ENCODE measurements around the gene MEG3. TPM values are rescaled to one million over a fixed set of nuclear protein-coding genes. Genes with fewer than 3 reads are reported as not detected.

The MEG3 gene
- total RNA-seq, 4 donors from 2014 or later, result 8.2 to 18.2 (median 10.0) TPM

- intact Hi-C loops (cut with DNase I; ENCODE audit: low total_unique reads), result no loop called here
- DNase-seq (ENCODE audit: low spot score in 2 of 2), result no peak
- no peak overlapping the region for H3K4me3 ChIP-seq (ENCODE audit: low read depth, poor library complexity, severe bottlenecking)
- TF ChIP-seq POLR2A (IDR thresholded peaks at IDR 0.05), result no peak
- no peak for TF ChIP-seq CTCF (IDR thresholded peaks at IDR 0.05)
- WGBS, 2 donors, result 81 to 84% methylated on average over 8 of the region's 8 CpGs
Observed at GRCh38 chr14:100879782-100880181, 53.9 kb downstream of the MEG3 start.

GRCh38 chr14:100880271-100881101, 54.6 kb downstream of the MEG3 start:
- TF ChIP-seq POLR2A (IDR thresholded peaks at IDR 0.05), result no peak
- TF ChIP-seq CTCF (IDR thresholded peaks at IDR 0.05), result no peak
- H3K4me3 ChIP-seq (ENCODE audit: low read depth, poor library complexity, severe bottlenecking), result no peak overlapping the region
- intact Hi-C loops (cut with DNase I; ENCODE audit: low total_unique reads), result no loop called here
- WGBS, 2 donors, result 89 to 93% methylated on average over 27 to 32 of the region's 34 CpGs
- DNase-seq (ENCODE audit: low spot score in 2 of 2), result no peak

- 95% methylated on average over 38 of the region's 38 CpGs for WGBS, 2 donors
- DNase-seq (ENCODE audit: low spot score in 2 of 2), result no peak
- H3K4me3 ChIP-seq (ENCODE audit: low read depth, poor library complexity, severe bottlenecking), result no peak overlapping the region
- no peak for TF ChIP-seq POLR2A (IDR thresholded peaks at IDR 0.05)
- TF ChIP-seq CTCF (IDR thresholded peaks at IDR 0.05), result no peak
- intact Hi-C loops (cut with DNase I; ENCODE audit: low total_unique reads), result no loop called here
Observed at GRCh38 chr14:100881211-100882025, 55.5 kb downstream of the MEG3 start.

GRCh38 chr14:100882026-100882967, 56.4 kb downstream of the MEG3 start:
- 94 to 96% methylated on average over 49 of the region's 49 CpGs for WGBS, 2 donors
- intact Hi-C loops (cut with DNase I; ENCODE audit: low total_unique reads), result no loop called here
- no peak overlapping the region for H3K4me3 ChIP-seq (ENCODE audit: low read depth, poor library complexity, severe bottlenecking)
- TF ChIP-seq POLR2A (IDR thresholded peaks at IDR 0.05) (no peak), CTCF (IDR thresholded peaks at IDR 0.05) (no peak)
- no peak for DNase-seq (ENCODE audit: low spot score in 2 of 2)

GRCh38 chr14:100882991-100883788, 57.3 kb downstream of the MEG3 start:
- TF ChIP-seq CTCF (IDR thresholded peaks at IDR 0.05) (no peak), POLR2A (IDR thresholded peaks at IDR 0.05) (no peak)
- 92 to 95% methylated on average over 46 of the region's 46 CpGs for WGBS, 2 donors
- intact Hi-C loops (cut with DNase I; ENCODE audit: low total_unique reads), result no loop called here
- no peak overlapping the region for H3K4me3 ChIP-seq (ENCODE audit: low read depth, poor library complexity, severe bottlenecking)
- DNase-seq (ENCODE audit: low spot score in 2 of 2), result no peak

Measured in lower leg skin (tissue), 4 donors.